Non-pigmented ciliary epithelial cell (primary cell): Measurements from ENCODE around the gene NRM.
"Not testable (repeated sequence)": the region's sequence is repeated elsewhere in the genome, so short reads cannot be mapped to it uniquely, and the experiment has no call there.

ENCODE experiments used
- DNase-seq: peaks from one replicate; pipeline ENCODE4 v3.0.0-alpha.2; 2010; ENCODE audit warnings: low read depth

Gene NRM, protein sequence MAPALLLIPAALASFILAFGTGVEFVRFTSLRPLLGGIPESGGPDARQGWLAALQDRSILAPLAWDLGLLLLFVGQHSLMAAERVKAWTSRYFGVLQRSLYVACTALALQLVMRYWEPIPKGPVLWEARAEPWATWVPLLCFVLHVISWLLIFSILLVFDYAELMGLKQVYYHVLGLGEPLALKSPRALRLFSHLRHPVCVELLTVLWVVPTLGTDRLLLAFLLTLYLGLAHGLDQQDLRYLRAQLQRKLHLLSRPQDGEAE

DNA sequence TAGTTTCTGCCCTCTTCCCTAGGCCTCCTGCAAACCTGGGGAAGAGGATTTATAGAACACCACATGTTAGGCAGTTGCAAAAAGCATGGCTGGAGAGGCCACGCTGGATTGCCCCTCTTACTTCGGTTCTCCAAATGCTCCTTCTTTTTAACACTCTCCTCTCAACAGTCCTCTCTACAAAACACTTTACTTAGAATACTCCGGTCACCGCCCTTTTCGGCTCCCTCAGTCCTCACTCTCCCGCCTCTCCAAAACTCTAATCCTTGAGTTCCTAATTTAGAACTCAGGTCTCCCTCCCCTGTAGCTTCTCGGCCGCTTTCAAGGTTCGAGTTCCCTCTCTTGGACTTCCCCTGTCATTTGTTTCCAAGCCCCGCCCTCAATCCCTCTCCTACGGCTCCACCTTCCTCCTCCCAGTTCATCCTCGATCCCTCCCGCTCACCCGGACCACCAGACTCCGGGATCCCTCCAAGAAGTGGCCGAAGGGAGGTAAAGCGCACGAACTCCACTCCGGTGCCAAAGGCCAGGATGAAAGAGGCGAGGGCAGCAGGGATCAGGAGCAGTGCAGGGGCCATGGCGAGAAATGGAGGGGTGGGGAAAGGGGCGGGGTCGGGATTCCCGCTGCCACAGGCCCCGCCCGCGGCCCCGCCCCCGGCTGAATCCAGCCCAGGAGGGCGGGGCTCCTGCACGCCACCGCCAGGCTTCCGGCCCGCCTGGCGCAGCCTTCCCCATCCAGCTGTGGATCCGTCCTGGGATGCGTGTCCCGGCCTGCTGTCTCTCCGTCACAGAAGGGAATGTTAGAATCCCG, at the start of gene NRM:
Gene NRM, minus strand, starts transcription at position 582 of the 805 bp plus-strand sequence. Its CDS starts 10 bp downstream, at position 572.
- no peak for DNase-seq

DNA sequence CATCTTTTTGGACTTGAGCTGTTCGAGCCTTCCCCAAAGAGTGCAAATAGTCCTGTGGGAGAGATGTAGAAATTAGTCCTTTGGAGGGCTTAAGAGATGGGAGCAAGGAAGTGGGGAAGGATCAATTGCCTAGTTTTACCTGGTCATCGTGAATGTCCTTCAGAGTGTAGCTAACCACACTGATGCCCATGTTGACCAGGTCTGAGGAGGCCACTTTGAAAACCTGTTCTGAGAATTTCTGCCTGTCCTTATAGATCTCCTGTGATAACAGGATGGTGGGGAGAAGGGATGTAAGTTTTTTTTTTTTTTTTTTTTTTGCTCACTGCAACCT, 49.7 kb upstream of the NRM start:
- no peak for DNase-seq

DNA sequence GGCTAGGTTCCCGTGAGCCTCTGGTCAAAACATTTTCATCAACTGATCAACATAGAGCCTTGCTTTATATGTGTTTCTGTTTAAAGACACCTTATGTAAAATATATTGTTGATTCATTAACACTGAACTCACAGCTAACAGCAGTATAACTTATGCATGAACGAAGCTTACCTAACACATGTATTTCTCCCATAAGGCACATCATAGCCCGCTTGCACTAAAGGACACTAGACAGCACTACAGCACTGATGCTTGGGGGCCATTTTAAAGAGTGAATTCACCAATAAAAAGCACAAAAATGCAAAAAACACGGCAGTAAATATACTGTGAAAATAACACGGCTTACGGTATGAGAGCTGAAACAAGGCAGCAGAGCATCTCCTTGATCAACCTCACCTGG, 47.7 kb upstream of the NRM start:
- no peak for DNase-seq

DNA sequence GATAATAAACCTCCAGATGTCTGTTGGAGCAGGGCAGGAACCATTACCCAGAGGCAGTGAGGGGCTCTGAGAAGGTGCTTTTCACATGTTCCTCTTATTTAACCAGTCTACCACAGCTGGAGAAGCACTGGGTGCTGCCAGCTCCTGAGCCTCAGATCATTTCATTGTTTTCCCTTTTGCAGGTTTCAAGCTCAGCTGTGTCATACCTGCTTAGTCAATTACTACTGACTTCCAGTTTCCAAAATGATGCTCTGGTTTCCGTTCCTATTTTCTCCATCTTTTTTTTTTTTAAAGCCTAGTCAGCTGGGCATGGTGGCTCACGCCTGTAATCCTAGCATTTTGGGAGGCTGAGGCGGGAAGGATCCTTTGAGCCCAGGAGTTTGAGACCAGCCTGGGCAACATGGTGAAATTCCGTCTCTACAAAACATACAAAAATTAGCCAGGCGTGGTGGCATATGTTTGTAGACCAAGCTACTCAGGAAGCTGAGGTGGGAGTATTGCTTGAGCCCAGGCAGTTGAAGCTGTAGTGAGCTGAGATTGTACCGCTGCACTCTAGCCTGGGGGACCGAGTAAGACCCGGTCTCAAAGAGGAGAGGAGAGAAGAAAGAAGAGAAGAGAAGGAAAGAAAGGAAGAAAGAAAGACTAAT, 45.0 kb upstream of the NRM start:
- no peak for DNase-seq

DNA sequence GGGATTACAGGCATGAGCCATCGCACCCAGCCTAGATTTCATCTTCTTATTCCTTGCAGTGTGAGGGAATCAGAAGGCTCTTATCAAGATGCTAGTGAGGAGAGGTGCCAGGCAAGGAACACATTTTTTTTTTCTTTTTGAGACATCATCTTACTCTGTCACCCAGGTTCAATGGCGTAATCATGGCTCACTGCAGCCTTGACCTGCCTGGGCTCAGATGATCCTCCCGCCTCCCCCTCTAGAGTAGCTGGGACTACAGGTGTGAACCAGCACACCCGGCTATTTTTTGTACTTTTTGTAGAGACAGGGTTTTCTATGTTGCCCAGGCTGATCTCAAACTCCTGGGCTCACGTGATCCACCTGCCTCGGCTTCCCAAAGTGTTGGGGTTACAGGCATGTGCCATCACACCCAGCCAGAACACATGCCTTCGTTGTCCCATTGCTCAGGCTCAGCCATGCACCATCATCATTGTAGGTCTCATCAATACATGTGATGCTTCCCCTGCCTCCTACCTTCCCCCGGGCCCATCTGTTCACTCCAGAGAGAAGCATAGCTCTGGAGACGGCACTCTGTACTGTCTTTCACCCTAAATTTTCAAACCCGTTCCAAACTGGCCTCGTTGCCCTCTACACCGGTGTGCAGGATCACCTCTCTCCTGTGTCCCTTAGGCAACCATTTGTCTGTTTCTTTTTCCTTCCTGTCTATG, 41.6 kb upstream of the NRM start:
- no peak for DNase-seq

DNA sequence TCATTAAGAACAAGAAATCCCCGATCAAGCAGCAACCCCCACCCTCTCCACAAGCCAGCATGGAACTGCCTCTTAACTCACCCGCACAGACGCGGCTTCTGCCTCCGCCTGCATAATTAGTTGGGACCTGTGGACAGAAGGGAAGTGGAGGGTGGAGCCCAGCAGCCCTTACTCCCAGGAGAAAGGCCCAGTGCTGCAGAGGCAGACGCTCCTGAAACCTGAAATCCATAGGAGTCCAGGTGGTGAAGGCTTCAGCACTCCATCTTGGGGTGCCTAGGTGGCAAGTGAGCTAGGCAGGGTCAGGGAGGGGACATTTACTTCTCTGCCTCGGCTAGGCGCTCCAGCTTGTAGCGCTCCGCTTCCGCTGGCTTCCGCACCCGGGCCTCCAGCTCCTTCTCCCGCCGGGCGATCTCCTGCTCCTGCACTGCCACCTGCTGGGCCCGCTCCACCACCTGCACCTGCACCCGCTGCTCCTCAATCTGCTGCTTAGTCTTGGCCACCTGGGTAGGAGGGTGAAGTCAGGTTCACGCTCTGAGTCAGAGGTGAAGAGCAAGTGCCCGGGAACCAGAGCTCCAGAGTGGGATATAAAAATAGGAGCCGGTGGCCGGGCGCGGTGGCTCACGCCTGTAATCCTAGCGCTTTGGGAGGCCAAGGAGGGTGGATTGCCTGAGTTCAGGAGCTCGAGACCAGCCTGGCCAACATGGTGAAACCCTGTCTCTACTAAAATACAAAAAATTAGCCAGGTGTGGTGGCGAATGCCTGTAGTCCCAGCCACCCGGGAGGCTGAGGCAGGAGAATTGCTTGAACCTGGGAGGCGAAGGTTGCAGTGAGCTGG, 40.0 kb upstream of the NRM start:
- DNase-seq = no peak

DNA sequence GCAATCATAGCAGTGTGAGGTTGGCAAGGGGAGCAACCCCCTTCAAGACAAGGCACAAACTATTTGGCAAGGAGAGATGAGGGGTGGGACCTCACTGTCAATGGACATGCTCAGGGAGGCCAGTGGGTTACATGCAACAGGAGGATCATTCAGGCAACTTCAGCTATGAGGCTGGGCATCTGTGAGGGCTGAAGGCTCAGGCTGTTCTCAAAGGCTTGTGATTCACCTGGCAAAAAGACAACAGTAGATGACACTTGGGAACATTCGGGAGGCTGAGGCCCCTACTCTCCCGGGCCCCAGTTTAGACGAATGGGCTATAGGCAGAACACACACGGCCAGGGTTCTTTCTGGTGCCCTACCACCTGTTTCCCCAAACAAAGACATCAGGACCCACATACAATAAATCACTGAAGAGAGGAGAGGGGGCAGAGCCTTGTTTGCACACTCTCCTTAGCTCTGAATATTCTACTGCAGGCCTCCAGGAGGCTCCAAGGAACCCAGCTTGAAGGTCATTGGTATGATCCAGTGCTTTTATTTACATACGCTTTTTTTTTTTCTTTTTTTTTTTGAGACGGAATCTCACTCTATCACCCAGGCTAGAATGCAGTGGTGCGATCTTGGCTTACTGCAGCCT, 37.3 kb upstream of the NRM start:
- no peak for DNase-seq

DNA sequence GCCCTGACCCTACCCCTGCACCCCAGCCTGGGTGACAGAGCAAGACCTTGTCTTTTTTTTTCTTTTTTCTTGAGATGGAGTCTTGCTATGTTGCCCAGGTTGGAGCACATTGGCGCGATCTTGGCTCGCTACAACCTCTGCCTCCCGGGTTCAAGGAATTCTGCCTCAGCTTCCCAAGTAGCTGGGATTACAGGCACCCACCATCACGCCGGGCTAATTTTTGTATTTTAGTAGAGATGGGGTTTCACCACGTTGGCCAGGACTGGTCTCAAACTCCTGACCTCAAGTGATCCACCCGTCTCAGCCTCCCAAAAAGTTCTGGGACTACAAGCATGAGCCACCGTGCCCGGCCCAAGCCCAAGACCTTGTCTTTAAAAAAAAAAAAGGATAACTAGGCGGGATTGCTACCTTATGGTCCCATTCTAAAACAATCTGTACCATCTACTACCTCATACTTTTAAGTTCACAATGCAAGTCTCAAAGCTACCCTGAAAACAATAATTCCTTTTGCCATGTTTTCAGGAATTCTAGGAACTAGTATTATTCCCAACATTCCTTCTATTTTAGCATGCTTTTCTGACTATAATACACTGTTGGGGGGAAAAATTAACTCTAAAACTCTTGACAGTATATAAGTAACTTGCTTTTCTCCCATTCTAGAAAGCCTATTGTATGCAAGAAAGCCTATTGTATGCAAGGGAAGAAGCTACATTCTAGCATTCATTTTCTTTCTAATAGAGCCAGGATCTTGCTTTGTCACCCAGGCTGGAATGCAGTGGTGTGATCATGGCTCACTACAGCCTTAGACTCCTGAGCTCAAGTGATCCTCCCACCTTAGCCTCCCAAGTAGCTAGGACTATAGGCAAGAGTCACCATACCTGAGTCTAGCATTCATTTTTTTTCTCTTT, 36.0 kb upstream of the NRM start:
- no peak for DNase-seq

DNA sequence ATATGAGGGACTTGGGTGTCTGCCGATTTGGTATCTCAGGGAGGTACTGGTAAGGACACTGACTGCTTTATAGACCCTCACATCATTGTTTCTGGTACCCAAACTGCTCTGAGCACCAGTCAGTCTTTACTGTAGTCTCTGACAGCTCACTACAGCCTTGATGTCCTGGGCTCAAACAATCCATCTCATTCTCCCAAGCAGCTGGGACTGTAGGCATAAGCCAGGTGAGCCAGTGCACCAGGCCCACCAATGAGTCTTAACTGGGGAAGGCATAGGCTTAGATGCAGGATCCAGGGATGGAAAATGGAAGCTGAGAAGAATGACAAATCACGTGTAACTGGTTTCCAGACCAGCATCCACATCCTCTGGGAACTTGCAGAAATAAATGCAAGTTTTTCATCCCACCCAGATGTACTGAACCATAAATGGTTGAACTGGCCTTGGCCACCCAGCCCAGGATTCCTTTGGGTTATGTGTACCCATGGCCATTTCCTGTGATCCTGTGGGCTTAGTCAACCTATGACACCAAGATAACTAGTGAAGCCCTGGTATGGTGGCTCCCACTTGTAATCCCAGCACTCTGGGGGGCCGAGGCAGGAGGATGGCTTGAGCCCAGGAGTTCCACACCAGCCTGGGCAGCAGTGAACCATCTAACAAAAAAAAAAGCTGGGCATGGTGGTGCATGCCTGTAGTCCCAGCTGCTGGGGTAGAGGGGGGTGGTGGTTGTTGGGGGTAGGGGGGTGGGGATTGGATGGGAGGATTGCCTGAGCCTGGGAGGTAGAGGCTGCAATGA, 35.1 kb upstream of the NRM start:
- DNase-seq = no peak

DNA sequence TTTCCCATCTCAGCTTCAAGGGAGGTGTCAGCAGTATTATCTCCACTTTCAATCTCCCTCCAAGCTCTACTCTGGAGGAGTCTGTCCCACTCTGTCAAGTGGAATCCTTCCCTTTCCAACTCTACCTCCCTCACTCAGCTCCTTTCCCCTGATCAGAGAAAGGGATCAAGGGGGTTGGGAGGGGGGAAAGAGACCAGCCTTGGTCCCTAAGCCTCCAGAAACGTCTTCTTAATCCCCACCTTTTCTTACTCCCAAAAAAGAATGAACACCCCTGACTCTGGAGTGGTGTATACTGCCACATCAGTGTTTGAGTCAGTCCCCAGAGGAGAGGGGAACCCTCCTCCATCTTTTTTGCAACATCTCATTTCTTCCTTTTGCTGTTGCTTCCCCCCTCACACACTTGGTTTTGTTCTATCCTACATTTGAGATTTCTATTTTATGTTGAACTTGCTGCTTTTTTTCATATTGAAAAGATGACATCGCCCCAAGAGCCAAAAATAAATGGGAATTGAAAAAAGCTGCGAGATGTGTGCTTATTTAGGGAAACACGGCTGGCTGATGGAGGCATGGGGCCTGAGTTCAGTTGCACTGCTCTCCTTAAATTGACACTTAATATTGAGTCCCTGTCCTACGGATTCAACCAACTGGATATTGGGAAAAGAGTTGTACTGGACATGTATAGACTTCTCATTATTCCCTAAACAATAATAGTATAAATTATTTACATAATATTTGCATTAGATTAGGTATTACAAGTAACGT, 34.3 kb upstream of the NRM start:
- DNase-seq = no peak

DNA sequence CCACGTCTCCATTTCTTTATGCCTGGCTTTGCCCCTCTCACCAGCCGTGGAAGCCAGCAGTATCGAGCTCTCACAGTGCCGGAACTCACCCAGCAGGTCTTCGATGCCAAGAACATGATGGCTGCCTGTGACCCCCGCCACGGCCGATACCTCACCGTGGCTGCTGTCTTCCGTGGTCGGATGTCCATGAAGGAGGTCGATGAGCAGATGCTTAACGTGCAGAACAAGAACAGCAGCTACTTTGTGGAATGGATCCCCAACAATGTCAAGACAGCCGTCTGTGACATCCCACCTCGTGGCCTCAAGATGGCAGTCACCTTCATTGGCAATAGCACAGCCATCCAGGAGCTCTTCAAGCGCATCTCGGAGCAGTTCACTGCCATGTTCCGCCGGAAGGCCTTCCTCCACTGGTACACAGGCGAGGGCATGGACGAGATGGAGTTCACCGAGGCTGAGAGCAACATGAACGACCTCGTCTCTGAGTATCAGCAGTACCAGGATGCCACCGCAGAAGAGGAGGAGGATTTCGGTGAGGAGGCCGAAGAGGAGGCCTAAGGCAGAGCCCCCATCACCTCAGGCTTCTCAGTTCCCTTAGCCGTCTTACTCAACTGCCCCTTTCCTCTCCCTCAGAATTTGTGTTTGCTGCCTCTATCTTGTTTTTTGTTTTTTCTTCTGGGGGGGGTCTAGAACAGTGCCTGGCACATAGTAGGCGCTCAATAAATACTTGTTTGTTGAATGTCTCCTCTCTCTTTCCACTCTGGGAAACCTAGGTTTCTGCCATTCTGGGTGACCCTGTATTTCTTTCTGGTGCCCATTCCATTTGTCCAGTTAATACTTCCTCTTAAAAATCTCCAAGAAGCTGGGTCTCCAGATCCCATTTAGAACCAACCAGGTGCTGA, 33.3 kb upstream of the NRM start:
- DNase-seq = not testable (repeated sequence)

DNA sequence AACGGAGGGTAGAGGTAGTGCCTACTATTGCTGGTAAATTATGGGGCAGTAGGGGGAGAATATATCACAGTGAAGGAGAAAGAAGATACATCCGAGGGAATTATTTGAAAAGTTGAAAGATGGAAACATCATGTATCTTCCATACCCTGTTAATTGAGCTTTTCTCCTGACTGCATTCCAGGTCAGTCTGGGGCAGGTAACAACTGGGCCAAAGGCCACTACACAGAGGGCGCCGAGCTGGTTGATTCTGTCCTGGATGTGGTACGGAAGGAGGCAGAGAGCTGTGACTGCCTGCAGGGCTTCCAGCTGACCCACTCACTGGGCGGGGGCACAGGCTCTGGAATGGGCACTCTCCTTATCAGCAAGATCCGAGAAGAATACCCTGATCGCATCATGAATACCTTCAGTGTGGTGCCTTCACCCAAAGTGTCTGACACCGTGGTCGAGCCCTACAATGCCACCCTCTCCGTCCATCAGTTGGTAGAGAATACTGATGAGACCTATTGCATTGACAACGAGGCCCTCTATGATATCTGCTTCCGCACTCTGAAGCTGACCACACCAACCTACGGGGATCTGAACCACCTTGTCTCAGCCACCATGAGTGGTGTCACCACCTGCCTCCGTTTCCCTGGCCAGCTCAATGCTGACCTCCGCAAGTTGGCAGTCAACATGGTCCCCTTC, 32.5 kb upstream of the NRM start:
- not testable (repeated sequence) for DNase-seq

DNA sequence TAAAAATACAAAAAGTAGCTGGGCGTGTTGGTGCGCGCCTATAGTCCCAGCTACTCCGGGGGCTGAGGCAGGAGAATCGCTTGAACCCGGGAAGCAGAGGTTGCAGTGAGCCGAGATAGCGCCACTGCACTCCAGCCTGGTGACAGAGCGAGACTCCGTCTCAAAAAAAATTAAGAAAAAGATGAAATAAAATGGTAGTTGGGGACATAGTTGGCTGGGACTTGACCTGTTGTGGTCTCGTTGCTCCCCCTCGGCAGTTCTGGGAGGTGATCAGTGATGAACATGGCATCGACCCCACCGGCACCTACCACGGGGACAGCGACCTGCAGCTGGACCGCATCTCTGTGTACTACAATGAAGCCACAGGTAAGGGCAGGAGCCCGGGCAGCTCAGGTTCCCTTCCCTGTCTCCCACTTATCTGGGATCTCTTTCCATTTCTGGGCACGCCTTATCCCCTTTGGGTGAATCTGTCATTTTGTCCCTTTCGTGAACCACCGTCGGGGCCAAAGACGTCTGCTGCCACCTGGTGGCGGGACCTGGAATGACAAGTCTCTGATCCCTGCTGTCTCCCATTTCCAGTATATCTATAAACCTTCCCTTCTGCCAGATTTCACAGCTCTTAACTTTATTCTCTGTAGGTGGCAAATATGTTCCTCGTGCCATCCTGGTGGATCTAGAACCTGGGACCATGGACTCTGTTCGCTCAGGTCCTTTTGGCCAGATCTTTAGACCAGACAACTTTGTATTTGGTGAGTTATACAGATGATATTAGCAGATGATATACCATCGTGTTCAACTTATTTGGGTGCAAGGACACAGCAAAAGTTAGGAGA, 31.7 kb upstream of the NRM start:
- DNase-seq = no peak

DNA sequence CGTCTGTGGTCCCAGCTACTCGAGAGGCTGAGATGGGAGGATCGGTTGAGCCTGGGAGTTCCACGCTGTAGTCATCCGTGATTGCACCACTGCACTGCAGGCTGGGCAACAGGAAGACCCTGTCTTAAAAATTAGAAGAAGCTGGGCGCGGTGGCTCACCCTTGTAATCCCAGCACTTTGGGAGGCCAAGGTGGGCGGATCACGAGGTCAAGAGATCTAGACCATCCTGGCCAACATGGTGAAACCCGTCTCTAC, 31.2 kb upstream of the NRM start:
- not testable (repeated sequence) for DNase-seq

DNA sequence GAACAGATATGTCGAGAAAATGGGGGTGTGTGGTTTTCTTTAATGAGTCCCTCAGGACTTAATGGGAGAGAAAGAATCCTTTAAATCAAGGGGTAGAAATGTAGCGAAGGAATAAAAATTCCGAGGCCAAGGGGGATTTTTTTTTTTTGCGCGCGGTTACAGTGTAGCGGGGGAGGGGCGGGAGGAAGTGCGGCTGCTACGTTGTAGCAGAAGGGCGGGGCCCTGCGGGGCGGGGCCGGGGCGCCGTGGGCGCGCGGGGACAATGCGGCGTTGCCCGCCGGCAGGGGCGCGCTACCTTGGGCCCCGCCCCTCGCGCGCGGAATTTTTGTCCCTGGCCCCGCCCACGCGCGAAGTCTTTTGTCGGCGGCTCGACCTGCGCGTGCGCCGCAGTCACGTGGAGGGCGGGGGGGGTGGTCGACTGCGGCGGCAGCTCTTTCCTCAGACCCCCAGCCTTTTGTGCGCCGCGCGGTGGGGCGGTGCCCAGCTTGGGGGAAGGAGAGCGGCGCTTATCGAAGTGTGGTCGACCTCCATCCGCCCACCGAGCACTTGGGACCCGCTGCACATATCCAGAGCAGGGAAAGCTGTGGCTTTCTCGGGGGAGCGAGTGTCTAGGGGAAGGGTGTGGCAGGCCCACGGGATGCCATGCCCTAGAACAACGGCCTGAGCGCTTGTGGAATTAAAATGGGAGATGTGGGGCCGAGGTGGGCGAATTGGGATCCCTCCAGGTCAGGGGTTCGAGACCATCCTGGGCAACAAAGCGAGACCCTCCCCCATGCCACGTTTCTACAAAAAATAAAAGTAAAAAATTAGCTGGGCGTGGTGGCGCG, 30.6 kb upstream of the NRM start:
- no peak for DNase-seq
